Endodermal cell (in vitro differentiated cells): Measurements from ENCODE around the gene TMPRSS9. TPM values are rescaled to one million over a fixed set of nuclear protein-coding genes. Genes with fewer than 3 reads are reported as not detected.
"Not testable (repeated sequence)": the region's sequence is repeated elsewhere in the genome, so short reads cannot be mapped to it uniquely, and the experiment has no call there.

Source experiments
- DNase-seq: peaks from one replicate; pipeline ENCODE4 v3.0.0-alpha.2; 2017
- H3K27ac ChIP-seq: 2 replicates; pipeline ENCODE4 v1.5.1; 2013; ENCODE audit warnings: mild to moderate bottlenecking, low read depth, low read length, moderate library complexity
- H3K27me3 ChIP-seq: 2 replicates; pipeline ENCODE4 v1.6.1; 2013; ENCODE audit warnings: mild to moderate bottlenecking, low read length, moderate library complexity; ENCODE audit not compliant: insufficient read depth, control insufficient read depth, poor library complexity, severe bottlenecking
- H3K36me3 ChIP-seq: 2 replicates; pipeline ENCODE4 v1.7.0; 2013; ENCODE audit warnings: mild to moderate bottlenecking, low read length, moderate library complexity; ENCODE audit not compliant: control insufficient read depth, insufficient read depth
- H3K4me1 ChIP-seq: one replicate; pipeline ENCODE4 v1.7.0; 2013; ENCODE audit warnings: low read length; ENCODE audit not compliant: control insufficient read depth, insufficient read depth
- H3K4me3 ChIP-seq: 2 replicates; pipeline ENCODE4 v1.5.1; 2013; ENCODE audit warnings: mild to moderate bottlenecking, low read length, moderate library complexity
- H3K9ac ChIP-seq: 2 replicates; pipeline ENCODE4 v1.6.1; 2013; ENCODE audit warnings: mild to moderate bottlenecking, low read length, moderate library complexity; ENCODE audit not compliant: poor library complexity, severe bottlenecking; ENCODE audit errors: extremely low read depth
- H3K9me3 ChIP-seq: 2 replicates; pipeline ENCODE4 v1.6.1; 2013; ENCODE audit warnings: mild to moderate bottlenecking, low read length, moderate library complexity; ENCODE audit not compliant: control insufficient read depth
- H3K27ac Mint-ChIP-seq: 2 replicates; pipeline ENCODE4 v1.8.0; 2020; ENCODE audit warnings: mixed read lengths
- H3K27me3 Mint-ChIP-seq: 2 replicates; pipeline ENCODE4 v1.8.0; 2021; ENCODE audit warnings: mild to moderate bottlenecking, mixed read lengths; ENCODE audit not compliant: insufficient read depth
- H3K36me3 Mint-ChIP-seq: 2 replicates; pipeline ENCODE4 v1.8.0; 2020; ENCODE audit warnings: low read depth, mixed read lengths
- H3K4me1 Mint-ChIP-seq: 2 replicates; pipeline ENCODE4 v1.8.0; 2020; ENCODE audit warnings: mixed read lengths
- H3K4me3 Mint-ChIP-seq: 2 replicates; pipeline ENCODE4 v1.8.0; 2020; ENCODE audit warnings: mild to moderate bottlenecking, moderate library complexity, mixed read lengths
- H3K9me3 Mint-ChIP-seq: 2 replicates; pipeline ENCODE4 v1.8.0; 2020; ENCODE audit warnings: mild to moderate bottlenecking, mixed read lengths
- WGBS, 2 experiments: methylation state at CpG; one replicate each; pipeline versions ENCODE4 v1.1.5 to v1.1.7; 2013; ENCODE audit warnings: missing lambda C conversion rate in 2 of 2, mixed read lengths in 1 of 2; ENCODE audit not compliant: insufficient coverage in 1 of 2, insufficient read length in 1 of 2; 5-methylcytosine and 5-hydroxymethylcytosine counted together
- total RNA-seq, 2 donors: library from RNA; stranded (reverse); fragmentation: NEBNext Ultra II Directional in 1 of 2; extraction: Animal tissue kit (Norgen Biotek cat#: 25700) in 1 of 2; gene quantifications; 2 replicates in 1 of 2; 3 replicates in 1 of 2; pipeline ENCODE4 v1.2.1, GENCODE V29; 2021
- TF ChIP-seq, protein P1 (sequence below): fragments of 200-600 bp; sonication (generic); conservative IDR thresholded peaks from 2 replicates; pipeline ENCODE4 v1.5.0; 2021; ENCODE audit warnings: antibody characterized with exemption, mild to moderate bottlenecking

The TMPRSS9 gene
- total RNA-seq, 2 donors from 2014 or later, result 0.73 to 1.2 TPM

DNA sequence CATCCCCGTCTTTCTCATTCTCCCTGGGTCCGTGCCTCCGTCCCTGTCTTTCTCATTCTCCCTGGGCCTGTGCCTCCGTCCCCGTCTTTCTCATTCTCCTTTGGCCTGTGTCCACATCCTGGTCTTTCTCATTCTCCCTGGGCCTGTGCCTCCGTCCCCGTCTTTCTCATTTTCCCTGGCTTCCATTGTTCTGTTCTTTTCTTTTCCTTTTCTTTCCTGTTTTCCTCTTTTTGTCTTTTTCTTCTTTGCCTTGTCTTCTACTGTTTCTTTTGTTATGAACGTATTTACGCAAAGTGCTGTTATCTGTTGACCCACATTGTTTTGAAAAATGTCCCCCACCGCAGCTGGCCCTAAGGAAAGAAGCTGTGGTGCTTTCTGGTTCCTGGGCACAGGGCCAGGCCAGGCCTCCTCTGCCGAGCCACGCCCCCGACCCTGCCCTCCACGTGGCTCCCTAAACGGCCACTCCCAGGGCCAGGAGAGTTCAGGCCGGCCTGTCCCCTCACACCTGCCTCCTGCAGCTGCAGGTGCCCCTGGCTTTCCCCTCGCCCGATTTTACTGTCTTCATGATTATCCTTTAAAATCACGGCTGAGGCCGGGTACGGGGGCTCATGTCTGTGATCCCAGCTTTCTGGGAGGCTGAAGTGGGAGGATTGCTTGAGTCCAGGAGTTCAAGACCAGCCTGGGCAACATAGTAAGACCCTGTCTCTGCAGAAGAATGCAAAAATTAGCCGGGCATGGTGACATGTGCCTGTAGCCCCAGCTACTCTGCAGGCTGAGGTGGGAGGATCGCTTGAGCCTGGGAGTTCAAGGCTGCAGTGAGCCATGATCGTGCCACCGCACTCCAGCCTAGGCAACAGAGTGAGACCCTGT is 14.0 kb upstream of the TMPRSS9 start:
- peaks cover 14% of the 10 kb centered on the region for H3K36me3 ChIP-seq
- H3K27me3 ChIP-seq, result no peaks in the 10 kb centered on the region
- H3K27me3 Mint-ChIP-seq, result no peaks in the 10 kb centered on the region
- peaks cover 11% of the 10 kb centered on the region for H3K36me3 Mint-ChIP-seq
- H3K4me1 ChIP-seq, result no peaks in the 10 kb centered on the region
- no peaks in the 10 kb centered on the region for H3K4me1 Mint-ChIP-seq
- no peak overlapping the region for H3K27ac ChIP-seq
- 90 to 94% methylated on average over 15 to 24 of the region's 25 CpGs for WGBS, 2 experiments
- no peaks in the 10 kb centered on the region for H3K9me3 ChIP-seq
- TF ChIP-seq, protein P1, sequence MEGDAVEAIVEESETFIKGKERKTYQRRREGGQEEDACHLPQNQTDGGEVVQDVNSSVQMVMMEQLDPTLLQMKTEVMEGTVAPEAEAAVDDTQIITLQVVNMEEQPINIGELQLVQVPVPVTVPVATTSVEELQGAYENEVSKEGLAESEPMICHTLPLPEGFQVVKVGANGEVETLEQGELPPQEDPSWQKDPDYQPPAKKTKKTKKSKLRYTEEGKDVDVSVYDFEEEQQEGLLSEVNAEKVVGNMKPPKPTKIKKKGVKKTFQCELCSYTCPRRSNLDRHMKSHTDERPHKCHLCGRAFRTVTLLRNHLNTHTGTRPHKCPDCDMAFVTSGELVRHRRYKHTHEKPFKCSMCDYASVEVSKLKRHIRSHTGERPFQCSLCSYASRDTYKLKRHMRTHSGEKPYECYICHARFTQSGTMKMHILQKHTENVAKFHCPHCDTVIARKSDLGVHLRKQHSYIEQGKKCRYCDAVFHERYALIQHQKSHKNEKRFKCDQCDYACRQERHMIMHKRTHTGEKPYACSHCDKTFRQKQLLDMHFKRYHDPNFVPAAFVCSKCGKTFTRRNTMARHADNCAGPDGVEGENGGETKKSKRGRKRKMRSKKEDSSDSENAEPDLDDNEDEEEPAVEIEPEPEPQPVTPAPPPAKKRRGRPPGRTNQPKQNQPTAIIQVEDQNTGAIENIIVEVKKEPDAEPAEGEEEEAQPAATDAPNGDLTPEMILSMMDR, result no peak
- no peak overlapping the region for H3K4me3 Mint-ChIP-seq
- no peak overlapping the region for H3K9ac ChIP-seq
- no peak for DNase-seq
- H3K4me3 ChIP-seq, result no peak overlapping the region
- H3K9me3 Mint-ChIP-seq, result no peaks in the 10 kb centered on the region
- H3K27ac Mint-ChIP-seq, result no peak overlapping the region

DNA sequence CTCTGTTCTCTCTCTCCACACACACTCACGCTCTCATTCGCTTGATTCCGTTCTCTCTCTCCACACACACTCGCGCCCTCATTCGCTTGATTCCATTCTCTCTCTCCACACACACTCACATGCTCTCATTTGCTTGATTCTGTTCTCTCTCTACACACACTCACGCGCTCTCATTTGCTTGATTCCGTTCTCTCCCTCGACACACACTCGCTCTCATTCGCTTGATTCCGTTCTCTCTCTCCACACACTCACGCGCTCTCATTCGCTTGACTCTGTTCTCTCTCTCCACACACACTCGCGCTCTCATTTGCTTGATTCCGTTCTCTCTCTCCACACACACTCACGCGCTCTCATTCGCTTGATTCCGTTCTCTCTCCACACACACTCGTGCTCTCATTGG is 10.2 kb upstream of the TMPRSS9 start:
- 92 to 93% methylated on average over 24 of the region's 24 CpGs for WGBS, 2 experiments

DNA sequence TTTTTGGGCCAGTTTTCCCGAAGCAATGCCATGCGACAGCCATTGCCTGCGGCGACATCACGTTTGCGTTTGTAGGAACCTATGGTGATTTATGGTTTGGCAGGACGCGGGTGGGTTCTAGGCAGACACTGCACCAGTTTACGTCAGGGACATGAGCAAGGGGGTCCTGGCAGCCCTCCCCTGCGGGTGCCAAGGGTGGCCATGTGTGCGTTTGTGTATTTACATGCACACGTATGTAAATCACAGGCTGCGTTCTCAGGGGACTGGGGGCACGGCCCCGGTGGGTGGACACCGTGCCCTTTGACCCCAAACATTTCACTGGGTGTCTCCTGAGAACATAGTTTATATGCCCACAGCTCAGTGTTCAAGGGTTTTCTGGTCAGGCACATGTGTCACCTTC is 9.4 kb upstream of the TMPRSS9 start:
- Histone ChIP-seq H3K27ac (no peak overlapping the region), H3K36me3 (peaks cover 9% of the 10 kb centered on the region), H3K9me3 (no peaks in the 10 kb centered on the region), H3K9ac (no peak overlapping the region), H3K27me3 (no peaks in the 10 kb centered on the region), H3K4me1 (no peaks in the 10 kb centered on the region), H3K4me3 (no peak overlapping the region)
- no peaks in the 10 kb centered on the region for H3K9me3 Mint-ChIP-seq
- DNase-seq, result no peak
- H3K27me3 Mint-ChIP-seq, result no peaks in the 10 kb centered on the region
- no peak overlapping the region for H3K4me3 Mint-ChIP-seq
- 93 to 96% methylated on average over 15 to 16 of the region's 16 CpGs for WGBS, 2 experiments
- H3K27ac Mint-ChIP-seq, result no peak overlapping the region
- H3K36me3 Mint-ChIP-seq, result peaks cover 5% of the 10 kb centered on the region
- H3K4me1 Mint-ChIP-seq, result no peaks in the 10 kb centered on the region
- TF ChIP-seq, protein P1, result no peak

More for the DNA sequence above, 10.2 kb upstream of the TMPRSS9 start:
- not testable (repeated sequence) for H3K4me1 Mint-ChIP-seq, H3K27ac Mint-ChIP-seq, H3K27ac ChIP-seq, H3K27me3 ChIP-seq, H3K9me3 Mint-ChIP-seq, H3K4me3 Mint-ChIP-seq, H3K4me3 ChIP-seq, H3K4me1 ChIP-seq, H3K27me3 Mint-ChIP-seq, H3K36me3 ChIP-seq, H3K36me3 Mint-ChIP-seq, H3K9me3 ChIP-seq, DNase-seq, H3K9ac ChIP-seq
